Neural progenitor cell (in vitro differentiated cells): ENCODE data around the gene WBP1L. TPM values are rescaled to one million over a fixed set of nuclear protein-coding genes. Genes with fewer than 3 reads are reported as not detected.

Experiments used
- DNase-seq: peaks from one replicate; pipeline ENCODE4 v3.0.0-alpha.2; 2016; ENCODE audit warnings: low spot score
- H2AFZ ChIP-seq: fragments of 200-600 bp; sonication (generic); replicated peaks from 2 replicates; pipeline ENCODE4 v1.6.1; 2016; ENCODE audit warnings: antibody characterized with exemption
- H3F3A ChIP-seq: fragments of 200-600 bp; sonication (generic); 2 replicates; pipeline ENCODE4 v1.6.1; 2016; ENCODE audit warnings: antibody characterized with exemption, low read depth
- H3K27ac ChIP-seq: fragments of 200-600 bp; sonication (generic); 2 replicates; pipeline ENCODE4 v1.5.1; 2016; ENCODE audit warnings: mild to moderate bottlenecking
- H3K27me3 ChIP-seq: fragments of 200-600 bp; sonication (generic); 2 replicates; pipeline ENCODE4 v1.6.1; 2016; ENCODE audit warnings: mild to moderate bottlenecking, moderate library complexity
- H3K36me3 ChIP-seq: fragments of 200-600 bp; sonication (generic); 2 replicates; pipeline ENCODE4 v1.5.1; 2016
- H3K4me1 ChIP-seq: fragments of 200-600 bp; sonication (generic); 2 replicates; pipeline ENCODE4 v1.6.1; 2016; ENCODE audit warnings: mixed run types
- H3K4me2 ChIP-seq: fragments of 200-600 bp; sonication (generic); 2 replicates; pipeline ENCODE4 v1.6.1; 2016
- H3K4me3 ChIP-seq: fragments of 200-600 bp; sonication (generic); 2 replicates; pipeline ENCODE4 v1.5.1; 2016
- H3K79me2 ChIP-seq: fragments of 200-600 bp; sonication (generic); 2 replicates; pipeline ENCODE4 v1.6.1; 2016; ENCODE audit warnings: low read depth
- H3K9ac ChIP-seq: fragments of 200-600 bp; sonication (generic); 2 replicates; pipeline ENCODE4 v1.6.1; 2016
- H3K9me3 ChIP-seq: fragments of 200-600 bp; sonication (generic); 2 replicates; pipeline ENCODE4 v1.5.1; 2016; ENCODE audit warnings: low read depth
- H4K20me1 ChIP-seq: fragments of 200-600 bp; sonication (generic); 2 replicates; pipeline ENCODE4 v1.6.1; 2016; ENCODE audit warnings: low read depth
- H3K27ac Mint-ChIP-seq: 3 replicates; pipeline ENCODE4 v1.8.0; 2021; ENCODE audit warnings: mixed read lengths
- H3K27me3 Mint-ChIP-seq: 2 replicates; pipeline ENCODE4 v1.8.0; 2022; ENCODE audit warnings: low read depth, mild to moderate bottlenecking, inconsistent platforms, moderate library complexity, mixed read lengths; ENCODE audit not compliant: insufficient read depth
- H3K36me3 Mint-ChIP-seq: 3 replicates; pipeline ENCODE4 v1.8.0; 2021; ENCODE audit warnings: mixed read lengths
- H3K4me1 Mint-ChIP-seq: 3 replicates; pipeline ENCODE4 v1.8.0; 2021; ENCODE audit warnings: mixed read lengths
- H3K4me3 Mint-ChIP-seq: 3 replicates; pipeline ENCODE4 v1.8.0; 2021; ENCODE audit warnings: mild to moderate bottlenecking, moderate library complexity, mixed read lengths
- H3K9me3 Mint-ChIP-seq: 3 replicates; pipeline ENCODE4 v1.8.0; 2020; ENCODE audit warnings: mixed read lengths
- CTCF ChIP-seq: fragments of 200-600 bp; sonication (generic); IDR thresholded peaks from 2 replicates; pipeline ENCODE4 v1.5.1; 2017; ENCODE audit warnings: antibody characterized with exemption, mild to moderate bottlenecking
- EZH2 ChIP-seq: fragments of 200-600 bp; sonication (generic); IDR thresholded peaks from 2 replicates; pipeline ENCODE4 v1.6.1; 2017; ENCODE audit warnings: antibody characterized with exemption, mild to moderate bottlenecking, moderate library complexity
- EZH2phosphoT487 ChIP-seq: fragments of 200-600 bp; sonication (generic); IDR thresholded peaks from 2 replicates; pipeline ENCODE4 v1.6.1; 2017; ENCODE audit warnings: antibody characterized with exemption
- total RNA-seq: library from RNA; depleted of rRNA; stranded (reverse); fragments of >200 nt; gene quantifications from 2 replicates; pipeline ENCODE4 v1.2.3, GENCODE V29; 2015; ENCODE audit warnings: low replicate concordance

WBP1L gene
- total RNA-seq, 1 donor from 2014 or later, result 21.1 TPM

- H3K4me3 Mint-ChIP-seq, result no peak overlapping the region
- no peaks in the 10 kb centered on the region for H3K4me1 ChIP-seq
- no peaks in the 10 kb centered on the region for H3K79me2 ChIP-seq
- peaks cover 30% of the 10 kb centered on the region for H3K4me1 Mint-ChIP-seq
- no peak overlapping the region for H3K4me2 ChIP-seq
- H3F3A ChIP-seq, result no peaks in the 10 kb centered on the region
- peaks cover 5% of the 10 kb centered on the region for H4K20me1 ChIP-seq
- no peak overlapping the region for H2AFZ ChIP-seq
- no peaks in the 10 kb centered on the region for H3K27me3 ChIP-seq
- no peaks in the 10 kb centered on the region for H3K9me3 ChIP-seq
- no peak for TF ChIP-seq EZH2phosphoT487
- no peak for TF ChIP-seq CTCF
- no peak for TF ChIP-seq EZH2
- no peak overlapping the region for H3K27ac Mint-ChIP-seq
- peaks cover 4% of the 10 kb centered on the region for H3K9me3 Mint-ChIP-seq
- H3K27ac ChIP-seq, result no peak overlapping the region
- peaks cover 7% of the 10 kb centered on the region for H3K36me3 Mint-ChIP-seq
- H3K36me3 ChIP-seq, result no peaks in the 10 kb centered on the region
- no peak overlapping the region for H3K4me3 ChIP-seq
- DNase-seq, result no peak
- no peak overlapping the region for H3K9ac ChIP-seq
- peaks cover 4% of the 10 kb centered on the region for H3K27me3 Mint-ChIP-seq
Measured at GRCh38 chr10:102791754-102792395, 48.1 kb downstream of the WBP1L start.

GRCh38 chr10:102795453-102796406, 52.0 kb downstream of the WBP1L start:
- Histone ChIP-seq H3K4me3 (no peak overlapping the region), H3K9ac (no peak overlapping the region), H4K20me1 (peaks cover 5% of the 10 kb centered on the region), H2AFZ (no peak overlapping the region), H3K27me3 (no peaks in the 10 kb centered on the region), H3K36me3 (no peaks in the 10 kb centered on the region), H3F3A (no peaks in the 10 kb centered on the region), H3K9me3 (no peaks in the 10 kb centered on the region), H3K4me1 (peaks cover 5% of the 10 kb centered on the region), H3K79me2 (no peaks in the 10 kb centered on the region), H3K4me2 (no peak overlapping the region), H3K27ac (no peak overlapping the region)
- Mint-ChIP-seq H3K27ac (no peak overlapping the region), H3K36me3 (peaks cover 13% of the 10 kb centered on the region), H3K9me3 (no peaks in the 10 kb centered on the region), H3K27me3 (peaks cover 4% of the 10 kb centered on the region), H3K4me3 (no peak overlapping the region), H3K4me1 (peaks cover 40% of the 10 kb centered on the region)
- no peak for DNase-seq
- TF ChIP-seq CTCF (no peak), EZH2 (no peak), EZH2phosphoT487 (no peak)

GRCh38 chr10:102796407-102797176, 52.8 kb downstream of the WBP1L start:
- Histone ChIP-seq H3K27me3 (no peaks in the 10 kb centered on the region), H3K9ac (no peak overlapping the region), H3K4me3 (no peak overlapping the region), H3K79me2 (no peaks in the 10 kb centered on the region), H3K4me1 (peaks cover 10% of the 10 kb centered on the region), H3F3A (no peaks in the 10 kb centered on the region), H4K20me1 (peaks cover 5% of the 10 kb centered on the region), H2AFZ (no peak overlapping the region), H3K27ac (no peak overlapping the region), H3K9me3 (no peaks in the 10 kb centered on the region), H3K36me3 (no peaks in the 10 kb centered on the region), H3K4me2 (no peak overlapping the region)
- DNase-seq, result no peak
- no peak for TF ChIP-seq EZH2phosphoT487
- no peak for TF ChIP-seq EZH2
- H3K9me3 Mint-ChIP-seq, result no peaks in the 10 kb centered on the region
- peaks cover 13% of the 10 kb centered on the region for H3K36me3 Mint-ChIP-seq
- no peak overlapping the region for H3K4me3 Mint-ChIP-seq
- peaks cover 4% of the 10 kb centered on the region for H3K27me3 Mint-ChIP-seq
- H3K27ac Mint-ChIP-seq, result peak overlapping the region; percentile 51
- peaks cover 48% of the 10 kb centered on the region for H3K4me1 Mint-ChIP-seq
